RKO (cell line): ENCODE results near the gene SKIL.
A peak's percentile ranks its signal among the peaks of the same experiment; 100 is the strongest.
"Not testable (repeated sequence)": the region's sequence is repeated elsewhere in the genome, so short reads cannot be mapped to it uniquely, and the experiment has no call there.

Experiments used
- DNase-seq: peaks from one replicate; pipeline ENCODE4 v3.0.0-alpha.2; 2016; ENCODE audit warnings: low spot score

The SKIL gene, protein sequence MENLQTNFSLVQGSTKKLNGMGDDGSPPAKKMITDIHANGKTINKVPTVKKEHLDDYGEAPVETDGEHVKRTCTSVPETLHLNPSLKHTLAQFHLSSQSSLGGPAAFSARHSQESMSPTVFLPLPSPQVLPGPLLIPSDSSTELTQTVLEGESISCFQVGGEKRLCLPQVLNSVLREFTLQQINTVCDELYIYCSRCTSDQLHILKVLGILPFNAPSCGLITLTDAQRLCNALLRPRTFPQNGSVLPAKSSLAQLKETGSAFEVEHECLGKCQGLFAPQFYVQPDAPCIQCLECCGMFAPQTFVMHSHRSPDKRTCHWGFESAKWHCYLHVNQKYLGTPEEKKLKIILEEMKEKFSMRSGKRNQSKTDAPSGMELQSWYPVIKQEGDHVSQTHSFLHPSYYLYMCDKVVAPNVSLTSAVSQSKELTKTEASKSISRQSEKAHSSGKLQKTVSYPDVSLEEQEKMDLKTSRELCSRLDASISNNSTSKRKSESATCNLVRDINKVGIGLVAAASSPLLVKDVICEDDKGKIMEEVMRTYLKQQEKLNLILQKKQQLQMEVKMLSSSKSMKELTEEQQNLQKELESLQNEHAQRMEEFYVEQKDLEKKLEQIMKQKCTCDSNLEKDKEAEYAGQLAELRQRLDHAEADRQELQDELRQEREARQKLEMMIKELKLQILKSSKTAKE

DNA sequence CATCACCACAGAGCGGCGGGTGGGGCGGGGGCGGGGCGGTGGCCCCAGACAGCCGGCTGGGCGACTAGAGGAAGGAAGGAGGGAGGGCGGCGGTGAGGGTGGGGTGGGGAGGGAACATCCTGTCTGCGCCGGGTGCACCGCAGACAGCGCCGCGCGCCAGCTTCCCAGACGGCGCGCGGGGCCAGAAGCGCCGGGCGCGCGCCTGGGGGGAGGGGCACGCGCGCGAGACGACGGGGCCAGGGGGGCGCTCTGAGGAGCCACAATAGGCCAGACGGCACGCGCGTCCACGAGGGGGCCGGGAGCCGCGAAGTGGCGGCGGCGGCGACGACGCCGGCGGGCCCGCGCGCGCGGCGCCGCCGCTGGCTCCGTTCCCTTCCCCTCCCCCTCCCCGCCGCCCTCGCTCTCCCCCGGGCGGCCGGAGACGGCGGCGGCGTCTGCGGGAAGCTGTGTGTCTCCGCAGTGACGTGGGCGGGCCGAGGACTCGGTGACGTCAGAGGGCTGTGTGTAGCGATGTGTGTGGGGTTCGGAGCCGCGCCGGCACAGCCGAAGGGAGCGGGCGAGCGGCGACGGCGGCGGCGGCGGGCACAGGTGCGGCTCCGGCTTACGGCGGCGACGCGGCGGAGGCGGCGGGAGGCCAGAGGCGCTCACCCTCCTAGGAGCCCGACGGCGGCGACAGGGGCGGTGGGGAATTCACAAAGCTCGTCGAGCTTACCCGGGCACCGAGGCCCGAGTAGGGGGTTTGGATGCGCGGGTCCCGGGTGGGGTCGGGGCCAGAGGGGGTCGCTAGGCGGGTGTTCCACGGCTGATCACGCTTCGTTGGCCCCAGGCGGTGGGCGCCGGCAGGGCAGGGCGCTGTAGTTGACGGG, at the start of gene SKIL:
TSS of gene SKIL (plus strand) at position 540 of the 866 bp plus-strand sequence. CDS start 2,617 bp downstream, outside the sequence.
- DNase-seq: peak; percentile 94

DNA sequence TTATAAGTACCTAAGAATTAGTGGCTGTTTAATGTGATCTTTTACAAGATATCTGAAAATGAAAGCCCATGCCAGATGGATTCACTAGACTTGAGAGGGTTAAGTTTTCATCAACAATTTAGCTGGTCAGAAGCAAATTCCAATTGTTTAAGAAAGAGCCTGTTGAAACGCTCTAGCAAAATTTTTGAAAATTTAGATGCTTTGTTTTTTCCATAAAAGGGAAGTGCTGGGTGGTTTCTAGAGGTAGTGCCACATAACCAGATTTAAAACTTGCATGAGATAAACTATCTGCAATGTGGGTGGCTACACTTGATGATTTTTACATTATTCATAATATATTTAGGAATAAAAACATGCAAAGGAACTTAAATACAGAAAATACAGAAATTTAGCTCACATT, 48.5 kb upstream of the SKIL start:
- no peak for DNase-seq

DNA sequence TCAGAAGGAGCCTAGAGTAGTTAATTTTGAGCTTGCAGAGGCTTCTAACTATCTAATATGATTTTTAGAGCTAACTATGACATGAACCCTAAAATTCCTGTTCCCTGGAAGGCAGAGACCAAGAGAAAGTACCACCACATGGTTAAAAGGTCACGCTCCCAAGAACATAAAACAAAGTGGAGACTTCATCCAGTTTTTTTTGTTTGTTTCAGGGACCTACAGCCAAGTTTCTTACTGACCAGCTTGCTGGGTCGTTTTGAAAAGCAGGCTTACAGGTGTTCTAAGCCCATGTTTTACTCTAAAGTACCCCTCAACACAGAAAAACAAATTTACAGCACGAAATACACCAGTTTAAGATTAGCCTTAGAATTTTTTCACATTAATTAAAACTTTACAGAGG, 39.6 kb upstream of the SKIL start:
- no peak for DNase-seq

DNA sequence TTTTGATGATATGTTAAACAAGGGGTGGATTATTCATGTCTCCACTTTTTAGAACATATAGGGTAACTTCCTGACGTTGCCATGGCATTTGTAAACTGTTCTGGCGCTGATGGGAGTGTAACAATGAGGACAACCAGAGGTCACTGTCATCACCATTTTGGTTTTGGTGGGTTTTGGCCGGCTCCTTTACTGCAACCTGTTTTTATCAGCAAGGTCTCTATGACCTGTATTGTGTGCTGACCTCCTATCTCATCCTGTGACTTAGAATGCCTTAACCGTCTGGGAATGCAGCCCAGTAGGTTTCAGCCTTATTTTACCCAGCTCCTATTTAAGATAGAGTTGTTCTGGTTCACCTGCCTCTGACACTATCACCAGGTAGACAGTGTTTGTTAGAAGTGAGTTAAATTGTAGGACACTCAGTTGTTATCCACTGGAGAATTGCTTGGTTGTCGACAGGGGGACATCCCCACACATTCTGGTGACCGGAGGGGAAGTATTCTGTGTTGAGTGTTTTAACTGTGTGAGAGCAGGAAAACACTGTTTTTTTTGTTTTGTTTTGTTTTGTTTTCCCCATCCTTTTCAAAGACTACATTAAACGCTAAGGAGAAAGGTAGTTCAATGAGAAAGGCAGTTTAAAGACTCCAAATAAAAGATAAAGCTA, 36.9 kb upstream of the SKIL start:
- DNase-seq: no peak

DNA sequence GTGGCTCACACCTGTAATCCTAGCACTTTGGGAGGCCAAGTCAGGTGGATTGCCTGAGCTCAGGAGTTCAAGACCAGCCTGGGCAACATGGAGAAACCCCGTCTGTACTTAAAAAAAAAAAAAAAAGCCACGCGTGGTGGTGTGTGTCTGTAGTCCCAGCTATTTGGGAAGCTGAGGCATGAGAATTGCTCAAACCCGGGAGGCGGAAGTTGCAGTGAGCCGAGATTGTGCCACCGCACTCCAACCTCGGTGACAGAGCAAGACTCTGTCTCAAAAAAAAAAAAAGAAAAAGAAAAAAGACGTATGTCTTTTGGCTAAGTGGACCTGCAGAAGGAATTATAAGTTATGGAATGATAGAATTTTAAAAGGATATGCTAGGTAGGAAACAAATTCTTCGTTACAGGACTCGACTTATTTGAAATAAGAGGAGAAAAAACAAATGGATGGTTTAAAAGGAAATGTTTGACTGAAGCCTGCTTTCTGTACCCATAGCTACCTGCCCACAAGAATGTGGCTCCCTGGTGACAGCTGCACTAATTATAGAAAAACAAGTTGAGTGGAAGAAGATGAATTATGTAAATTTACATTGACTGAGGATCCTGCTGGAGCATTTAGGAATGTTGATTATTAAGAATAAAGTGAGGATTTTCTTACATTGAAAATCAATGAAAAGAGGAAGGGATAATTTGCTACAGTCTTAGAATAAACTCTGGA, 36.0 kb upstream of the SKIL start:
- DNase-seq: no peak

DNA sequence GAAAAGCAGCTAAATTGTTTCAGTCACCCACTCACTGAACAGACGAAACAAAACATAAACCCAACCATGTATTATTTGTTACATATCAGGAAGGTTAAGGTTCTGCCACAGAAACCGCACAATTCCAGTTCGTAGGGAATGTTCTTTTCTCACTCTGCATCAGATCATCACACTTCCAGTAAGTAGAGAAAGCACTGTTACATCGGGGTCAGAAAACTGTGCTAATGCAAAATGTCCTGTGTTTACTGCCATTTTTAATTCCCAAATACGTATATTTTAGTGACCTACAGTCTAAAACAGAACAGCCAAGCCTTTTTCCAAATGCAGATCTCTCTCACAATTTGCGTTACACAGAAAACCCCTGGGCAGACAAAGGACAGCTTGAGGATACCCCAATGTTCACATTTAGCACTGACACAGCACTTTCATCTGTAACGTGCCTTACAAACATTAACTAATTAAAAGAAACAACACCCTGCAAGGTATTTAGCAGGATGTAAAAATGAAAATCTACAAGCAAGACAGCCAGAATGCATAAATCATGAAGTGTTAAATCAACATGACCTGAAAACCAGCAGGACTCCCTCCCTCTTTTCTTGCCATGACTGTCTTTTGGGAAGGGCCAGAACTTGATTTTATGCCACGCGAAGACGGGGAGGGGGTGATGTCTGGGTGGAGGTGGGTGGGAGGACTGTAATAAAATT, 34.8 kb upstream of the SKIL start:
- no peak for DNase-seq

DNA sequence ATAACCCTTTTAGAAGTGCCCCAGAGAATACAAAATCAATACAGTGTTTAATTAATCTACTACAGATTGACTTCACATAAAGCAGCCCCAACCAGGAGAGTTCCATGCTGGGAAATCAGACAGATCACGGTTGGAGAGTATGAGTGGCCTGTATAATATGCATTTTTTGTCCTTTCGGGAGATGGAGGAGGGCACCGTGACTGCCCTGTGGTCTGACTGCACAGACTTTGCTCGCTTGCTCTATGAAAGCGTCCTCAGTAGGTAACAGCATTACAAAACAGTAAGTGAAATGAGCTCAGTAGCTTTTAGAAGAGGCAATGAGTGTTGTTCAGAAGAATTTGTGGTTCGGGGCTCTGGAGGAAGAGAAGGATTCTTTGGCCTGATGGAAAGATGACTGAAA, 34.2 kb upstream of the SKIL start:
- DNase-seq: no peak

DNA sequence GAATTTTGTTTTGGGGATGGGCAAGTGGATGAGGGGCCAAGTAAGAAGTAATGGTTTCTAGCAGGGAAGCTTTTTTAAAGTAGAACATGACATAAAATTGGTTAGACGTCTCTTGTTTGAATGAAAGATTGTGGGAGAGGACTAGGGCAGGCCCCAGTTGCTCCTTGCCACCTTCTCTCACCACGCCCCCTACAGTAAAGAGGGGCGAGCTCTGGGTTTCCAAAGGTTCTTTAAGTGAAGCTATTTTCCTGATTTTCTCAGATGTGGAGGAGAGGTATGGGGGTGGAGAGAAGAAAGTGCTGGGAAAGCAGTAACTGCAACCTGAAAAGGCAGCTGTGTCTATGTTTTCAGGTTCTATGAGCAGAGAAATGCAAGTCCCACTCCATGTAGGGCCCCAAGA, 32.6 kb upstream of the SKIL start:
- no peak for DNase-seq

DNA sequence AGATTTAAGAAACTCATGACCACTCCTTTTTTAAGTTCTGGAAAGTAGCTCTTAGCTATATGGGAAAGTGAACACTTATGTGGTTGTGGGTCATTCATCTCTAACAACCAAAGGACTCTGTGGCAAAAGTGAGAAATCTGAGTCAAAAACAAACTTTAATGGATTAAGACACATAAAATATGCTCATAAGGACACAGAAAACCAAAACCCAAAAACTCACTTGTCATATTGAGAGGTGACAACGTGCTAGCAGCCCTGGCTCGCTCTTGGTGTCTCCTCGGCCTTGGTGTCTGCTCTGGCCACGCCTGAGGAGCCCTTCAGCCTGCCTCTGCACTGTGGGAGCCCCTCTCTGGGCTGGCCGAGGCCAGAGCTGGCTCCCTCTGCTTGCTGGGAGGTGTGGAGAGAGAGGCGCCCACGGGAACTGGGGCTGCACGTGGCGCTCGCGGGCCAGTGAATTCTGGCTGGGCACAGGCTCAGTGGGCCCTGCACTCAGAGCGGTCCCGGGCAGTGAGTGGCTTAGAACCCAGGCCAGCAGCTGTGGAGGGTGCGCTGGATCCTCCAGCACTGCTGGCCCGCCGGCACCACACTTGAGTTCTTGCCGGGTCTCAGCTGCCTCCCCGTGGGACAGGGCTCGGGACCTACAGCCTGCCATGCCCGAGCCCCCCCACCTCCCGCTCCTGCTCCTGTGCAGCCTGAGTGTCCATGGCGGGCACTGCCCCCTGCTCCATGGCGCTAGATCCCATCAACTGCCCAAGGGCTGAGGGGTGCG, 30.3 kb upstream of the SKIL start:
- DNase-seq: no peak

DNA sequence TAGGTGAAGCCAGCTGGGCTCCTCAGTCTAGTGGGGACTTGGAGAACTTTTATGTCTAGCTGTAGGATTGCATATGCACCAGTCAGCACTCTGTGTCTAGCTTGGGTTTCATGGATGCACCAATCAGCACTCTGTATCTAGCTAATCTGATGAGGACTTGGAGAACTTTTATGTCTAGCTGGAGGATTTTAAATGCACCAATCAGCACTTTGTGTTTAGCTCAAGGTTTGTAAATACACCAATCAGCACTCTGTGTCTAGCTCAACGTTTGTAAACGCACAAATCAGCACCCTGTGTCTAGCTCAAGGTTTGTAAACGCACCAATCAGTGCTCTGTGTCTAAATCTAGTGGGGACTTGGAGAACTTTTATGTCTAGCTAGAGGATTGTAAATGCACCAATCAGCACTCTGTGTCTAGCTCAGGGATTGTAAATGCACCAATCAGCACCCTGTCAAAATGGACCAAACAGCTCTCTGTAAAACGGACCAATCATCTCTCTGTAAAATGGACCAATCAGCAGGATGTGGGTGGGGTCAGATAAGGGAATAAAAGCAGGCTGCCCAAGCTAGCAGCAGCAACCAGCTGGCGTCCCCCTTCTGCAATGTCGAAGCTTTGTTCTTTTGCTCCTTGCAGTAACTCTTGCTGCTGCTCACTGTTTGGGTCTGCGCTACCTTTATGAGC, 29.5 kb upstream of the SKIL start:
- DNase-seq: not testable (repeated sequence)

DNA sequence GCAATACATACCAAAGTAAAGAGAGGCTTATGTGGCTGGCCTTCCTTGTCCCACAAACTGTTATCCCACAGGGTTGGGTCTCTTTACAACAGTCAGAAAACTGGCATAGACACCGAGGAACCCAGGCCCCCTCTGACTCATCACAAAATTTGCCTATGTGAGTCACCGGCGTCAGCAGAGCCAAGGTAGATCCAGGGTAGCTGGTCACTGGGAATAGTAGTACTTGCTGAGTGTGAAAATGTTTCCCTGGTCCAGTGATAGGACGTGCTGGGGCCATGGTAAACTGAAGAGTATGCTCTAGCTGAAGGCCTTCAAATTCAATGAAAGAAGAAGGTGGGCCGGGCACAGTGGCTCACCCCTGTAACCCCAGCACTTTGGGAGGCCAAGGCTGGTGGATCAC, 27.1 kb upstream of the SKIL start:
- DNase-seq: peak; percentile 45

DNA sequence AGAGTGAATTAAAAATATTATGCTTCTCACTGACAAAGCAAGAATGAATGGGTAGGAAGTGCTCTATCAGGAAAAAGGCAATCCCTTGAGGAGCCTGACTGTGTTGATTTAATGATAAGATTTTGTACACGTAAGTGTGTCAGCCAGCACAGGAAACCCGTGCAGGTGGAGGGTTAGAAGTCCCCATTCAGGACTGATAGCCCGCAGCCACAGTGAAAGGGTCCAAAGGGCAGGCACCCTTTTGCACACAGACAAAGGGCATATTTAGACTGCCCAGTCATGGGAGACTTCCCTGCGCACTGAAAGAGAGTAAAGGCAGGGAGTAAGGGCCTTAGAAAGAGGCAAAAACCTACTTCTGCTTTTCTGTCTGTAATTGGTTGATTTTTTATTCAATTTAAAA, 26.4 kb upstream of the SKIL start:
- no peak for DNase-seq

DNA sequence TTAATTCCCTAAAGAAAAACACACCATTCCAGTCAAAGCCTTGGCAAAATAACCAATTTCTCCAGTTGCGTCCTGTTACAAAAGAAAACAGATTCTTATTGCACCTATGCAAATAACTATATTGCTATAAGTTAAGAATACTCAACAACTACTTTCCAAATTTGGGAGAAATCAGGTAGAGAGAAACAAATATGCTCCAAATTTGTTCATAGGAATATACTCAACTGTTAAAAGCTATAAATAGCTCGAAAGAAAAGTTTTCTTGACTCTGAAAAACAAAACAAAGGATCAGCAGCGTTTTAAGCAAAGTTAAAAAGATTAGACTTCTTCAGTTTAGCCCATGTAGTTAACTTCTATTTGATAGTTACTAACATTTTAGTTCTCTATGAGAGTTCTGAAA, 20.1 kb upstream of the SKIL start:
- DNase-seq: no peak

DNA sequence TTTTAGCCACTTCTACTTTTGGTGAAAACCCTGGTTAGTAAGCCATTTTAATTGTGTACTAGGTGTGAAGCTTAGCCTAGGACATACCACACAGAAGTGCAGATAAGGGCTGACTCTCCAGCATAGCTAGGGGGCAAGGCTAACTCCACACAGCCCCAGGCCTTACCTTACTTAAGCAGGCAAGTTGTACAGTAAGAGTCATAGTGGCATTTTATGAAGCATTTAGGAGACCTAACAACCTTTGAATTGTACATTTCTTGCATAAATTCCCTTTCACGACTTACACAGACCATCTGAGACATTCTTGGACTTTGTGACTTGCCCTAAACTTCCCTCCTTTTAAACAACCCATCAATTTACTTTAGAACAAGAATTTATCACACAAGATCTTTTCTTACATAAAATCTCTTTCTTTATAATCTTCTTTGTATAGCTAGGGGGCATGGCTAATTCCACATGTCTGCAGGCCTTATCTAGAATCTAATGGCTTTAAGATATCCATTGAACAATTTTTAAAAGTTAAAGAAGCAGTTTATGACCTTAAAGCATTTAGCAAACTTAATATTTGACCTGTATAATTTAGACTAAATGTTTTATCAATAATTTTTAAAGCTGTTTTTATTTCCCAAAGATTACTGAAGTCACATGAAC, 18.7 kb upstream of the SKIL start:
- DNase-seq: no peak

DNA sequence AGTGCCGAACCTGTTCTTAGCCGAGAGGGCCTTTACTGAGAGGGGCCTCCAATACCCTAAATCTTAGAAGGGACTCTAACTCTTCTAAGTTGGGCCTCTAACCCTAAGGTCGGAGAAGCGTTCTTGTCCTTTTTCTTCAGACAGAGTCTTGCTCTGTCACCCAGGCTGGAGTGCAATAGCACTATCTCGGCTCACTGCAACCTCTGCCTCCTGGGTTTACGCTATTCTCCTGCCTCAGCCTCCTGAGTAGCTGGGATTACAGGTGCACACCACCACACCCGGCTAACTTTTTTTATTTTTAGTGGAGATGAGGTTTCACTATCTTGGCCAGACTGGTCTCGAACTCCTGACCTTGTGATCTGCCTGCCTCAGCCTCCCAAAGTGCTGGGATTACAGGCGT, 15.2 kb upstream of the SKIL start:
- DNase-seq: not testable (repeated sequence)

DNA sequence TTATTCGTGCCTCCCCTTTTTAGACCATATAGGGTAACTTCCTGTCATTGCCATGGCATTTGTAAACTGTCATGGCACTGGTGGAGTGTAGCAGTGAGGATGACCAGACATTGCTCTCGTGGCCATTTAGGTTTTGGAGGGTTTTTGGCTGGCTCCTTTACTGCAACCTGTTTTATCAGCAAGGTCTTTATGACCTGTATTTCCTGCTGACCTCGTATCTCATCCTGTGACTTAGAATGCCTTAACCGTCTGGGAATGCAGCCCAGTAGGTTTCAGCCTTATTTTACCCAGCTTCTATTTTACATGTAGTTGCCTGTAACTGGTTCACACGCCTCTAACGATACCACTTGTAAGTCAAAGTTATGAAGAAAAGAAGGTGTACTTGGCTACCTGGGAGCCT, 13.7 kb upstream of the SKIL start:
- not testable (repeated sequence) for DNase-seq

DNA sequence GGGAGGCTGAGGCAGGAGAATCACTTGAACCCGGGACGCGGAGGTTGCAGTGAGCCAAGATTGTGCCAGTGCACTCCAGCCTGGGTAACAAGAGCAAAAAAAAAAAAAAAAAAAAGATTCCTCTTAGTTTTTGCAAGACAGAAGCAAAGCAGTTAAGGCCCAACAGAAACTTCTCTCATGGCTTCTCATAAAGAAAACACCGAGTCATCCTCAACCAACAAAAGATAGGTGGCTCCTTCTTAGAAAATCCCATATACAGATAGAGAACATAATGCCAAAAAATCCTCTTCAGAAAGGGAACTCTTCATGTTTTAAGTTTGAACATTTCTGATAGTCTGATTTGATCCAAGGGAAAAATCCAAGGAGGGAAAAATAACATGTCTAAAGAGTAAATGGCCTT, 12.5 kb upstream of the SKIL start:
- no peak for DNase-seq

DNA sequence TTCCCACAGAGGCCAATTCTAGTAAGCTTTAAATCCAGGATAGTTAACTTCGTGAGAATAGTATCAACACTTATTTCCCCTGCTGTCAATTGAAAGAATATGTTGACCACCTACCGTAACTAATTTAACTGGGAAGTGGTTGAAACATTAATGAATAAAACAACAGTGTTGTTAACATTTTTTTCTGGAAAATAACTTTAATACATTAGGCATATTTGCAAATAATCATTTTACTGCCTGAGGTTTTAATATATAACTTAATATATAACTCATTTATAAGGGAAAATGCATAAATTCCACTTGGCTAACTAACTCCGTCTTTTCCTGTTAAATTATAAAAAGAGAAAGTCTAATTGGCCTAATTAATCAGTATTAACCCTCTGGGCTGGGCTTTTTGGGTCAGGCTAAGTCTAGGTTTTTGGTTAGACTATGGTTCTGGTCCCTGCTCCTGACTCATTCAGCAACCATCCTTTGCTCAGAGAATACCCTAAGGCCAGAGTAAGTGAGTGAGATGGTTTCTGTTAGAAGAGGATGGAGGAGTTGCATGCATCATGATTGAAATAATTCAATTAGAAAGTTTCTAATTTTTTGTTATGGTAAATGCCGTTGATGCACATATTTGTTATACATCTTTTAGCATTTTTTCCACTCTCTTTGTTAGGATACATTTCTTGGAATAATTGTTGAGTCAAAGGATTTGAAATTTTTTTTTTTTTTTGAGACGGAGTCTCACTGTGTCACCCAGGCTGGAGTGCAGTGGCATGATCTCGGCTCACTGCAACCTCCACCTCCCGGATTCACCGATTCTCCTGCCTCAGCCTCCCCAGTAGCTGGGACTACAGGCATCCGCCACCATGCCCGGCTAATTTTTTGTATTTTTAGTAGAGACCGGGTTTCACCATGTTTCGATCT, 10.8 kb upstream of the SKIL start:
- no peak for DNase-seq
